Stimulated activated CD8-positive, alpha-beta memory T cell treated with anti-CD3 and anti-CD28 coated beads, Interleukin-4, amount 100 ng/mL, for 1 hour (primary cell): ENCODE data around the gene GOLGA6C.
"Not testable (repeated sequence)": the region's sequence is repeated elsewhere in the genome, so short reads cannot be mapped to it uniquely, and the experiment has no call there.

Experiments
- DNase-seq, 2 donors: peaks; one replicate each; pipeline ENCODE4 v3.0.0-alpha.2; 2020; ENCODE audit warnings: low read depth in 2 of 2, low spot score in 1 of 2

The GOLGA6C gene

GRCh38 chr15:75258034-75258433 lies at the start of gene GOLGA6C:
GOLGA6C (plus strand) TSS chr15:75258334; CDS start chr15:75258599, 265 bp downstream.
- not testable (repeated sequence) for DNase-seq

- DNase-seq, result no peak
Measured at GRCh38 chr15:75208501-75209288, 49.4 kb upstream of the GOLGA6C start.

- DNase-seq, result no peak
Measured at GRCh38 chr15:75209289-75209676, 48.9 kb upstream of the GOLGA6C start.

GRCh38 chr15:75210811-75211230 lies 47.3 kb upstream of the GOLGA6C start:
- DNase-seq, result no peak

GRCh38 chr15:75211436-75212199 lies 46.5 kb upstream of the GOLGA6C start:
- no peak for DNase-seq

- no peak for DNase-seq
Measured at GRCh38 chr15:75212200-75212858, 45.8 kb upstream of the GOLGA6C start.

- DNase-seq, result no peak
Measured at GRCh38 chr15:75213212-75213767, 44.8 kb upstream of the GOLGA6C start.

- DNase-seq, result no peak
Measured at GRCh38 chr15:75213768-75214221, 44.3 kb upstream of the GOLGA6C start.

- no peak for DNase-seq
Measured at GRCh38 chr15:75214293-75215096, 43.6 kb upstream of the GOLGA6C start.

GRCh38 chr15:75215107-75216004 lies 42.8 kb upstream of the GOLGA6C start:
- no peak for DNase-seq

- no peak for DNase-seq
Measured at GRCh38 chr15:75217012-75217411, 41.1 kb upstream of the GOLGA6C start.

GRCh38 chr15:75217574-75217973 lies 40.6 kb upstream of the GOLGA6C start:
- DNase-seq, result not testable (repeated sequence)

GRCh38 chr15:75219507-75219929 lies 38.6 kb upstream of the GOLGA6C start:
- not testable (repeated sequence) for DNase-seq

GRCh38 chr15:75223688-75224087 lies 34.4 kb upstream of the GOLGA6C start:
- DNase-seq, result no peak

GRCh38 chr15:75224281-75224680 lies 33.9 kb upstream of the GOLGA6C start:
- no peak for DNase-seq

- DNase-seq, result not testable (repeated sequence)
Measured at GRCh38 chr15:75225102-75225836, 32.9 kb upstream of the GOLGA6C start.

GRCh38 chr15:75225951-75226732 lies 32.0 kb upstream of the GOLGA6C start:
- no peak for DNase-seq

- not testable (repeated sequence) for DNase-seq
Measured at GRCh38 chr15:75227112-75227511, 31.0 kb upstream of the GOLGA6C start.
